GM10248 (cell line): ENCODE results near the gene CACNB3.

Experiments
- CTCF ChIA-PET: fragments of 300-600 bp; sonication (Branson Sonifier 250); formaldehyde crosslinking; extraction: SDS; loops from one replicate; lab custom pipeline; 2021; ENCODE audit warnings: antibody characterized with exemption; lab: Yijun Ruan, JAX
- POLR2A ChIA-PET: fragments of 350-650 bp; sonication (Branson Sonifier 250); formaldehyde crosslinking; extraction: SDS; loops from one replicate; lab custom pipeline; 2020; ENCODE audit warnings: antibody characterized with exemption; lab: Yijun Ruan, JAX
- DNase-seq: peaks from one replicate; pipeline ENCODE4 v3.0.0; 2012; ENCODE audit errors: extremely low spot score
- CTCF ChIP-seq: IDR thresholded peaks from 2 replicates; pipeline ENCODE4 v1.5.1; 2012; ENCODE audit warnings: mild to moderate bottlenecking, low read depth; ENCODE audit errors: extremely low read depth, missing control alignments, control extremely low read depth

Gene CACNB3

GRCh38 chr12:48822711-48823110 lies 4.4 kb downstream of the CACNB3 start:
- POLR2A ChIA-PET = no interaction called here

GRCh38 chr12:48823281-48823680 lies 5.0 kb downstream of the CACNB3 start:
- no peak for DNase-seq
- CTCF ChIA-PET = interaction anchor here (1.1 to 7.6 kb wide), 4 partner anchors 7 to 174 kb away, joined by 3 to 70 read pairs (median 4); no protein-coding TSS in a partner anchor
- TF ChIP-seq CTCF = no peak
- POLR2A ChIA-PET = no interaction called here

More at GRCh38 chr12:48822711-48823110, 4.4 kb downstream of the CACNB3 start:
- no peak for DNase-seq
- TF ChIP-seq CTCF = no peak
- CTCF ChIA-PET = interaction anchor here (1.4 to 7.6 kb wide), 2 partner anchors 7 to 26 kb away, joined by 5 to 70 read pairs; no protein-coding TSS in a partner anchor

- CTCF ChIA-PET = interaction anchor here (1.1 to 7.6 kb wide), 3 partner anchors 8 to 173 kb away, joined by 3 to 70 read pairs (median 3); no protein-coding TSS in a partner anchor
Observed at GRCh38 chr12:48824112-48824511, 5.8 kb downstream of the CACNB3 start.

GRCh38 chr12:48824905-48825304 lies 6.6 kb downstream of the CACNB3 start:
- ChIA-PET POLR2A (no interaction called here), CTCF (interaction anchor here (1.0 to 7.6 kb wide), 2 partner anchors 9 to 12 kb away, joined by 3 to 70 read pairs; no protein-coding TSS in a partner anchor)
- DNase-seq = no peak
- TF ChIP-seq CTCF = no peak

More at GRCh38 chr12:48824112-48824511, 5.8 kb downstream of the CACNB3 start:
- no peak for TF ChIP-seq CTCF
- no peak for DNase-seq
- POLR2A ChIA-PET = no interaction called here

- no peak for DNase-seq
- TF ChIP-seq CTCF = no peak
- POLR2A ChIA-PET = interaction anchor here (1.1 kb wide), 1 partner anchor 24 kb away, joined by 4 read pairs; no protein-coding TSS in a partner anchor
- CTCF ChIA-PET = interaction anchor here (1.2 to 7.6 kb wide), 4 partner anchors 10 to 78 kb away, joined by 3 to 70 read pairs (median 8); partner anchors contain the start of gene DDX23
Observed at GRCh38 chr12:48826209-48826855, 8.0 kb downstream of the CACNB3 start.

- no peak for TF ChIP-seq CTCF
- ChIA-PET POLR2A (interaction anchor here (1.1 kb wide), 1 partner anchor 24 kb away, joined by 4 read pairs; no protein-coding TSS in a partner anchor), CTCF (interaction anchor here (0.8 to 7.6 kb wide), 7 partner anchors 7 to 77 kb away, joined by 3 to 70 read pairs (median 4); partner anchors contain the start of gene DDX23)
- DNase-seq = no peak
Observed at GRCh38 chr12:48827026-48827425, 8.7 kb downstream of the CACNB3 start.
